Peyer's patch (tissue), 4 donors: ENCODE results near the gene RGS19.

Experiments
- CTCF ChIP-seq, 6 experiments: fragments of 450-650 bp in 4 of 6; fragments of 200-600 bp in 2 of 6; sonication (generic) in 1 of 6; IDR thresholded peaks; one replicate each; pipeline ENCODE4 v1.5.1; 2017 to 2019; ENCODE audit warnings: antibody characterized with exemption in 6 of 6, mild to moderate bottlenecking in 3 of 6, moderate library complexity in 1 of 6
- POLR2A ChIP-seq, 2 donors: fragments of 450-650 bp; IDR thresholded peaks; one replicate each; pipeline ENCODE4 v1.5.1; 2017; ENCODE audit warnings: antibody characterized with exemption in 2 of 2, mild to moderate bottlenecking in 2 of 2, moderate library complexity in 2 of 2

DNA sequence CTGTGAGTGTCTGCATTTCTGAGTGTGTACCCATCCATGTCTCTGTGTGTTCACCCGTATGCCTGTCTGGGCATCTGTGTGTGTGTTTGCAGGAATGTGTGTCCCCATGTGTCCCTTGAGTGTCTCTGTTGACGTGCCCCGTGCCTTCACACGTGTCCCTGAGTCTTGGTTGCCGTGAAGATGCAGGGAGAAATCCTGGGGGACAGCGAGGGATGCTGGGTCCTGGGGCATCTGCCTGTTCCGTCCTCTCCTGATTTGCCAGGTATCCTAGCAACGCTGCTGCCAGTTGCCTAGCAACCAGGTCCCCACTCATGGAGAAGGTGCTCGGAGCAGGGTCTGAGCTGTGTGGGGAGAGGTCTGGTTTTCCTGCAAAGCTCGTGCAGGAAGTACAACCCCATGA, 10.8 kb upstream of the RGS19 start:
- TF ChIP-seq CTCF (IDR thresholded peaks at IDR 0.05): no peak
- no peak for TF ChIP-seq POLR2A (IDR thresholded peaks at IDR 0.05)
